Measurements from ENCODE around the gene TNS2. TPM values are rescaled to one million over a fixed set of nuclear protein-coding genes. Genes with fewer than 3 reads are reported as not detected.

TNS2 gene
- total and polyA plus RNA-seq, 2 of the 13 experiments (the other 11 are each of a cell fraction or from before 2014, with no cell fraction given): 8.9 to 20.4 TPM

GRCh38 chr12:53102883-53103807 is 53.3 kb downstream of the TNS2 start, which contains the start of gene SOAT2 (continued):
- TF ChIP-seq PRDM4 (CRISPR knock-in tag; IDR thresholded peaks at IDR 0.05; ENCODE audit: borderline replicate concordance) (no peak), ARID5B (CRISPR knock-in tag; IDR thresholded peaks at IDR 0.05) (peak; percentile 71), ZNF720 (CRISPR knock-in tag; IDR thresholded peaks at IDR 0.05) (no peak), ZNF83 (CRISPR knock-in tag; IDR thresholded peaks at IDR 0.05; ENCODE audit: borderline replicate concordance) (peak; percentile 70; the same call in 1 of the 2 replicates), RCOR2 (CRISPR knock-in tag; IDR thresholded peaks at IDR 0.05) (no peak), ZBTB14 (CRISPR knock-in tag; IDR thresholded peaks at IDR 0.05) (no peak), ZNF34 (CRISPR knock-in tag; IDR thresholded peaks at IDR 0.05; ENCODE audit: borderline replicate concordance) (peak; percentile 81; the same call in 1 of the 2 replicates), SATB2 (CRISPR knock-in tag; IDR thresholded peaks at IDR 0.05) (peak; percentile 12; the same call in 1 of the 2 replicates), ZBTB42 (CRISPR knock-in tag; IDR thresholded peaks at IDR 0.05) (no peak), ZNF468 (CRISPR knock-in tag; IDR thresholded peaks at IDR 0.05) (0 out of 2 replicates have a peak, but pooled peaks have one; percentile 34), ZNF350 (CRISPR knock-in tag; IDR thresholded peaks at IDR 0.05; ENCODE audit: borderline replicate concordance, low read depth) (peak; percentile 25; the same call in 1 of the 2 replicates), ZNF780A (CRISPR knock-in tag; IDR thresholded peaks at IDR 0.05) (no peak; the same call in 1 of the 2 replicates), ZNF160 (CRISPR knock-in tag; IDR thresholded peaks at IDR 0.05) (0 out of 2 replicates have a peak, but pooled peaks have one; percentile 31), ZNF530 (CRISPR knock-in tag; IDR thresholded peaks at IDR 0.05; ENCODE audit: low read depth) (no peak)
- TF ChIP-seq, protein P1, sequence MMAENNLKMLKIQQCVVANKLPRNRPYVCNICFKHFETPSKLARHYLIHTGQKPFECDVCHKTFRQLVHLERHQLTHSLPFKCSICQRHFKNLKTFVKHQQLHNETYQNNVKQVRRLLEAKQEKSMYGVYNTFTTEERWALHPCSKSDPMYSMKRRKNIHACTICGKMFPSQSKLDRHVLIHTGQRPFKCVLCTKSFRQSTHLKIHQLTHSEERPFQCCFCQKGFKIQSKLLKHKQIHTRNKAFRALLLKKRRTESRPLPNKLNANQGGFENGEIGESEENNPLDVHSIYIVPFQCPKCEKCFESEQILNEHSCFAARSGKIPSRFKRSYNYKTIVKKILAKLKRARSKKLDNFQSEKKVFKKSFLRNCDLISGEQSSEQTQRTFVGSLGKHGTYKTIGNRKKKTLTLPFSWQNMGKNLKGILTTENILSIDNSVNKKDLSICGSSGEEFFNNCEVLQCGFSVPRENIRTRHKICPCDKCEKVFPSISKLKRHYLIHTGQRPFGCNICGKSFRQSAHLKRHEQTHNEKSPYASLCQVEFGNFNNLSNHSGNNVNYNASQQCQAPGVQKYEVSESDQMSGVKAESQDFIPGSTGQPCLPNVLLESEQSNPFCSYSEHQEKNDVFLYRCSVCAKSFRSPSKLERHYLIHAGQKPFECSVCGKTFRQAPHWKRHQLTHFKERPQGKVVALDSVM (CRISPR knock-in tag; IDR thresholded peaks at IDR 0.05): no peak
- TF ChIP-seq, protein P2, sequence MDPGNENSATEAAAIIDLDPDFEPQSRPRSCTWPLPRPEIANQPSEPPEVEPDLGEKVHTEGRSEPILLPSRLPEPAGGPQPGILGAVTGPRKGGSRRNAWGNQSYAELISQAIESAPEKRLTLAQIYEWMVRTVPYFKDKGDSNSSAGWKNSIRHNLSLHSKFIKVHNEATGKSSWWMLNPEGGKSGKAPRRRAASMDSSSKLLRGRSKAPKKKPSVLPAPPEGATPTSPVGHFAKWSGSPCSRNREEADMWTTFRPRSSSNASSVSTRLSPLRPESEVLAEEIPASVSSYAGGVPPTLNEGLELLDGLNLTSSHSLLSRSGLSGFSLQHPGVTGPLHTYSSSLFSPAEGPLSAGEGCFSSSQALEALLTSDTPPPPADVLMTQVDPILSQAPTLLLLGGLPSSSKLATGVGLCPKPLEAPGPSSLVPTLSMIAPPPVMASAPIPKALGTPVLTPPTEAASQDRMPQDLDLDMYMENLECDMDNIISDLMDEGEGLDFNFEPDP (CRISPR knock-in tag; conservative IDR thresholded peaks at IDR 0.05): no peak

Data from HepG2 (cell line).